Measurements from ENCODE around the gene WNT4.

DNA sequence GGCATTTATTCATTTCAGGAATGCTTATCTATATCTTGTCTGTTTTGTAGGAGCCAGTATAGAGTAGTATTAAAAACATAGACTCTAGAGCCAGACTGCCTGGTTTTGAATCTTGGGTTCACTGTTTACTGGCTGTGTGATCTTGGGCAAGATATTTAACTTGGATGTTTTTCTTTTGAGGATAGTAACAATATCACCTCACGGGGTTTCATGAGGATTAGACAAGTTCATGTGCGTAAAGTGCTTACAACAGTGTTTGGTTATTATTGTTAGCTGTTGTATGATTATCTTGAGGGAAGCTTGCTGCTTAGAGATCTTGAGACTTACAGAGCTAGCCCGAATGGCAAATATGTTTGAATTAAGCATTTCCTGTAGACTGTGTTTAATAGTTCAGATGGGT lies 40.2 kb downstream of the WNT4 start:
- TF ChIP-seq, protein P1, sequence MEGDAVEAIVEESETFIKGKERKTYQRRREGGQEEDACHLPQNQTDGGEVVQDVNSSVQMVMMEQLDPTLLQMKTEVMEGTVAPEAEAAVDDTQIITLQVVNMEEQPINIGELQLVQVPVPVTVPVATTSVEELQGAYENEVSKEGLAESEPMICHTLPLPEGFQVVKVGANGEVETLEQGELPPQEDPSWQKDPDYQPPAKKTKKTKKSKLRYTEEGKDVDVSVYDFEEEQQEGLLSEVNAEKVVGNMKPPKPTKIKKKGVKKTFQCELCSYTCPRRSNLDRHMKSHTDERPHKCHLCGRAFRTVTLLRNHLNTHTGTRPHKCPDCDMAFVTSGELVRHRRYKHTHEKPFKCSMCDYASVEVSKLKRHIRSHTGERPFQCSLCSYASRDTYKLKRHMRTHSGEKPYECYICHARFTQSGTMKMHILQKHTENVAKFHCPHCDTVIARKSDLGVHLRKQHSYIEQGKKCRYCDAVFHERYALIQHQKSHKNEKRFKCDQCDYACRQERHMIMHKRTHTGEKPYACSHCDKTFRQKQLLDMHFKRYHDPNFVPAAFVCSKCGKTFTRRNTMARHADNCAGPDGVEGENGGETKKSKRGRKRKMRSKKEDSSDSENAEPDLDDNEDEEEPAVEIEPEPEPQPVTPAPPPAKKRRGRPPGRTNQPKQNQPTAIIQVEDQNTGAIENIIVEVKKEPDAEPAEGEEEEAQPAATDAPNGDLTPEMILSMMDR (IDR thresholded peaks at IDR 0.05; ENCODE audit: control extremely low read depth in 1 of 3, insufficient read depth in 1 of 3, low read depth in 1 of 3, low read length in 3 of 3): no peak
- no peak for TF ChIP-seq BRCA1 (IDR thresholded peaks at IDR 0.05; ENCODE audit: low read depth, low read length)
- no peak for TF ChIP-seq TAF1 (IDR thresholded peaks at IDR 0.05; ENCODE audit: low read depth, low read length)
- no peak for TF ChIP-seq NANOG (IDR thresholded peaks at IDR 0.05; ENCODE audit: insufficient read depth, low read depth, low read length, poor library complexity, severe bottlenecking)
- TF ChIP-seq, protein P2, sequence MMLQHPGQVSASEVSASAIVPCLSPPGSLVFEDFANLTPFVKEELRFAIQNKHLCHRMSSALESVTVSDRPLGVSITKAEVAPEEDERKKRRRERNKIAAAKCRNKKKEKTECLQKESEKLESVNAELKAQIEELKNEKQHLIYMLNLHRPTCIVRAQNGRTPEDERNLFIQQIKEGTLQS (IDR thresholded peaks at IDR 0.05; ENCODE audit: insufficient read depth, low read depth, low read length): no peak
